Fibroblast of pulmonary artery (primary cell): ENCODE measurements around the gene POLA2.
A peak's percentile ranks its signal among the peaks of the same experiment; 100 is the strongest.
"Not testable (repeated sequence)": the region's sequence is repeated elsewhere in the genome, so short reads cannot be mapped to it uniquely, and the experiment has no call there.

Experiments
- DNase-seq: peaks from one replicate; pipeline ENCODE4 v3.0.0-alpha.2; 2010; ENCODE audit warnings: low read depth
- H3K4me3 ChIP-seq: replicated peaks from 2 replicates; pipeline ENCODE4 v1.5.1; 2011; ENCODE audit warnings: low read depth, mild to moderate bottlenecking, control low read depth, low read length, moderate library complexity
- TF ChIP-seq, protein P1 (sequence below): IDR thresholded peaks from 2 replicates; pipeline ENCODE4 v1.5.1; 2011; ENCODE audit warnings: mild to moderate bottlenecking, control low read depth, low read length, inconsistent platforms; ENCODE audit errors: missing control alignments

POLA2 gene

DNA sequence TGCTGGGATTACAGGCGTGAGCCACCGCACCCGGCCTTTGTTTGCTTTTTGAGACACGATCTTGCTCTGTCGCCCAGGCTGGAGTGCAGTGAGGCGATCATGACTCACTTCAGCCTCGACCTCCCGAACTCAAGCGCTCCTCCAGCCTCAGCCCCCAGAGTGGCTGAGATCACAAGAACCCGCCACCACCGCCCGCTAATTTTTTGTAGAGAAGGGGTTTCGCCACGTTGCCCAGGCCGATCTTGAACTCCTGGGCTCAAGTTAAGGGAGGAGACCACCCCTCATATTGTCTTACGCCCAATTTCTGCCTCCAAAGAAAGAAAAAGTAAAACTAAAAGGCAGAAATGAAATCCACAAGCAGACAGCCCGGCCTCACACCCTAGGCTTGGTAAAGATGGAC, 1.5 kb upstream of the POLA2 start:
- DNase-seq, result no peak
- TF ChIP-seq, protein P1, sequence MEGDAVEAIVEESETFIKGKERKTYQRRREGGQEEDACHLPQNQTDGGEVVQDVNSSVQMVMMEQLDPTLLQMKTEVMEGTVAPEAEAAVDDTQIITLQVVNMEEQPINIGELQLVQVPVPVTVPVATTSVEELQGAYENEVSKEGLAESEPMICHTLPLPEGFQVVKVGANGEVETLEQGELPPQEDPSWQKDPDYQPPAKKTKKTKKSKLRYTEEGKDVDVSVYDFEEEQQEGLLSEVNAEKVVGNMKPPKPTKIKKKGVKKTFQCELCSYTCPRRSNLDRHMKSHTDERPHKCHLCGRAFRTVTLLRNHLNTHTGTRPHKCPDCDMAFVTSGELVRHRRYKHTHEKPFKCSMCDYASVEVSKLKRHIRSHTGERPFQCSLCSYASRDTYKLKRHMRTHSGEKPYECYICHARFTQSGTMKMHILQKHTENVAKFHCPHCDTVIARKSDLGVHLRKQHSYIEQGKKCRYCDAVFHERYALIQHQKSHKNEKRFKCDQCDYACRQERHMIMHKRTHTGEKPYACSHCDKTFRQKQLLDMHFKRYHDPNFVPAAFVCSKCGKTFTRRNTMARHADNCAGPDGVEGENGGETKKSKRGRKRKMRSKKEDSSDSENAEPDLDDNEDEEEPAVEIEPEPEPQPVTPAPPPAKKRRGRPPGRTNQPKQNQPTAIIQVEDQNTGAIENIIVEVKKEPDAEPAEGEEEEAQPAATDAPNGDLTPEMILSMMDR, result no peak
- H3K4me3 ChIP-seq, result no peak overlapping the region

DNA sequence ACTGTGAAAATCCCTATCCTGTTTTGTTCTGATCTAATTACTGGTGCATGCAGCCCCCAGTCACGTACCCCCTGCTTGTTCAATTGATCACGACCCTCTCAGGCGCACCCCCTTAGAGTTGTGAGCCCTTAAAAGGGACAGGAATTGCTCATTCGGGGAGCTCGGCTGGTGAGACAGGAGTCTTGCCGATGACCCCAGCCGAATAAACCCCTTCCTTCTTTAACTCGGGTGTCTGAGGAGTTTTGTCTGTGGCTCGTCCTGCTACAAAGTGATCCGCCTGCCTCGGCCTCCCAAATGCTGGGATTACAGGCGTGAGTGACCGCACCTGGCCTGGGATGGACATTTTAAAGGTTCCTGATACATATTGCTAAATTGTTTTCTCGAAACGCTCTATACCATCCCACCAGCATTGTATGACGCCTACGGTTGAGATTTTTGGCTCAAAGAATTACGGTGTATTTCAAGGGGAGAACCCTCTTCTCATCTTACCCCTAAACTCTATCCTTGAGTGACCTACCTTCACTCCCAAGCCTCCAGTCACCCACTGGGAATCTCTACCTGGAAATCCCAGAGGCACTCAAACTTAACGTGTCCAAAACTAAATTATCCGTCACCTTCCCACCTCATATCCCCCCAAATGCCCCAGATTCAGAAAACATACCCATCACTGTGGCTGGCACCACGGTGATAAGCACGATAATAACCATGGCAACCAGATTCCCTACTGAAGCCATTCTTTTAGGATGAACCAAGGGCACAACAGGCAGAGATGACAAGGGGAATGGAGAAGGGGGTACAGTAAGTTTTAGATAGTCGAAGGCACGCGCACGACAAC, 789 bp upstream of the POLA2 start:
- DNase-seq, result no peak
- peak overlapping the region; percentile 85 for H3K4me3 ChIP-seq
- TF ChIP-seq, protein P1, result no peak

DNA sequence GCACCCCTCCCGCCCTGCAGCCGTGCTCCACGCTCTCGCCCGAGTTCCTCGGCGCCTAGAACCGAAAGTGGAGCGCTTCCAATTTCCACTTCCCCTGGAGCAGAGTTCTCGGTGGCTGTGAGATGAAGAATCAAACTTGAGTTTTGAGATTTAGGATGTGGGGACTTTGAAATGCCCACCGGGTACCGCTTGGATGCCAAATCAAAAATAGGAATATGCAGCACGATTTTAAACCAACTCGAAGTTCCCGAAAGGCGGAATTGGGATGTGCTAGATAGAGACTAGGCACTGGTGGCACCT, 569 bp downstream of the POLA2 start:
- H3K4me3 ChIP-seq, result peak overlapping the region; percentile 85
- DNase-seq, result no peak
- TF ChIP-seq, protein P1, result no peak

DNA sequence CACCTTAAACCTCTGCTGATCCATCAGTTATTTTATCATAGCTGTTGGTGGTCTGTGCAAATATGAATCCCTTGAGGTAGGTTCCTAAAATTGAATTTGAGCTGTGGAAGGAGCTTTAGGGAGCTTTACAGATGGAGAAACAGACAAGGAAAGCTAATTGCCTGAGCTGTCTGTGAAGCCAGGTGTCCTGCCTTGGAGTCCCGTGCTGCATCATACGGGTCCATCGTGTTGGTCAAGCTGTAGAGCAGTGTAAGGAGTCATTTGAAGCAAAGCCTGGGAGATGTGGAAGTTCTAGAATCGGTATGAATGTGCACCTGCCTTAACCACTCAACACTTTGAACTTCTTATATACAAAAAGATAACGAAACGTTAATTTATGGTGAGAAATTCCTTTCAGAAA, 1.0 kb downstream of the POLA2 start:
- no peak for DNase-seq
- H3K4me3 ChIP-seq, result peak overlapping the region; percentile 85
- TF ChIP-seq, protein P1, result no peak

DNA sequence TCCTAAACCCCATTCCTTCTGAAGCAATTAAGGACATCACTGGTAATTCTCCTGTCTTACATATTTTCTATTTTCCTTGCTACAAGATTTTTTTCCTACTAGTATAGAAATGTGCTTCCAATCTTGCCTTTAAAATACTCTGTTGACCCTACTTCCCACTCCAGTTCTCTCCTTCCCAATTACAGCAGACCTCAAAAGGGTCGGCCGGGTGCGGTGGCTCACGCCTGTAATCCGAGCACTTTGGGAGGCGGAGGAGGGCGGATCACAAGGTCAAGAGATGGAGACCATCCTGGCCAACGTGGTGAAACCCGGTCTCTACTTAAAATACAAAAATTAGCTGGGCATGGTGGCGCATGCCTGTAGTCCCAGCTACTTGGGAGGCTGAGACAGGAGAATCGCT, 3.0 kb downstream of the POLA2 start:
- H3K4me3 ChIP-seq, DNase-seq: not testable (repeated sequence)

DNA sequence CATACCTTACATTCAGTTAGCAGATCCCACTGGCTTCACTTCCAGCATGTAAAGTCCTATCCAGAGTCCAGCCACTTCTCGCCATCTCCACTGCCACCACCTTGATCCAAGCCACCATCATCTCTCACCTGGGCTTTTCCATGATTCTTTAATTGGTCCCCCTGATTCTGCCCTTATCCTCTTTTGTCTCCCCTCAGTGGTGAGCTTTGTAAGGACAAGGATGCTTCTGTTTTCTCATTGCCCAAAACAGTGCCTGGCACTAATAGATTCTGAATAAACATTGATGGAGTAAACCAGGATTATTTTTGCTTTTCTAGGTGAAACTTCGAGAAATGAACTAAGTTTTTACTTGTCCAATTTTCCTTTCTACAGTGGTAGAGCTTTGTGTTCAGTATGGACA, 4.4 kb downstream of the POLA2 start:
- peak; percentile 31 for DNase-seq
- TF ChIP-seq, protein P1, result peak; percentile 55
- no peak overlapping the region for H3K4me3 ChIP-seq

DNA sequence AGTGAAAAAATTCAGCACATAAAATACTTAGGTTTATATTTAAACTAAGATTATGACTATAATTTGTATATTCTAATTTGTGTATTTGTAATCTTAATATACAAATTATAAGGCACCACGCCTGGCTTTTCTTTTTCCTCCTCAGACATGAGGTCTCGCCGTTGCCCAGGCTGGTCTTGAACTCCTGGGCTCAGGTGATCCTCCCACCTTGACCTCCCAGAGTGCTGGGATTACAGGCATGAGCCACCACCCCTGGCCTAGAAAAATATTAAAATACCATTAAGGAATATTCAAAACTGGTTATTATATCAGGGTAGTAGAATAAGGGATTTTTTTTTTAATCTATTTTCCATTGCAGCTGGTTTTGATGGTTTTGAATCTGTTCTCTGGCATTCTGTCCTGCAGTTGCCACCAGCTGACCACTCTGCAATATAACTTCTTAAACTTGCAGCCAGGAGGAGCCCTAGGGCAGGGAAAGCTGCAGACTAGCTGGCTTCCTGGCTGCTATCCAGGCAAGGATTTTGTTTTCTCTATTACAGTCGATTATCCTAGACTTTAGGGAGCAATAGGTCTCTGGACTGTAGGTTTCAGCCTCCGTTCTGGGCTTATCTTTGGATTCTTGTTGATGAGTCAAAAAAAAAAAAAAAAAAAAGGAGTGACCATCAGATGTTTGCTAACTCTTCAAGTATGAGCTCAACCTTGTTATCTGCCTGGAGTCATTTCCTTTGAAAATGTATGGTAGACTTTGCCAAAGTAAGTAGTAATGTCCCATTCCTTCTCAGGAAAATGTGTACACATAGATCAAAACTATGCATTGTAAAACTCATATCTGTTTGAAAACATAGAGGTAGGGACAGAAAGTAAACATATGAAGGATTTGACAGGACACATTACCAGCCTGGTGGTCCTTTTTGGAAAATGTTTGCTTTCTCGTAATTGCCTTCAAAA, 13.2 kb downstream of the POLA2 start:
- TF ChIP-seq, protein P1, result peak; percentile 75
- no peak overlapping the region for H3K4me3 ChIP-seq
- DNase-seq, result peak; percentile 99
